Left colon (tissue), 2 donors: Measurements from ENCODE around the gene SLC6A20. TPM values are rescaled to one million over a fixed set of nuclear protein-coding genes. Genes with fewer than 3 reads are reported as not detected.
A peak's percentile ranks its signal among the peaks of the same experiment; 100 is the strongest.

Source experiments
- ATAC-seq: fragments of 200-7000 bp; cut with Tn5 transposase; one replicate; pipeline ENCODE4 v1.9.1; 2020; ENCODE audit warnings: mild to moderate bottlenecking, moderate library complexity
- DNase-seq, 2 donors: peaks; one replicate each; pipeline ENCODE4 v3.0.0-alpha.2; 2020
- intact Hi-C, 2 donors: fragments of 100-400 bp; cut with DNase I in 1 of 2; cut with micrococcal nuclease in 1 of 2; formaldehyde crosslinking; loops; one replicate each; pipeline versions ENCODE4 v1.11.2 to v1.14.0; 2022; cut with DNase I, micrococcal nuclease
- total RNA-seq, 2 donors: library from RNA; stranded (reverse); fragmentation: NEBNext Ultra II Directional; extraction: Animal tissue kit (Norgen Biotek cat#: 25700); gene quantifications; one replicate each; pipeline ENCODE4 v1.2.1, GENCODE V29; 2021
- donor health status: DM: no; HTN: no; CAD: no.
- donor health status: DM: yes; HTN: yes; CAD: no.

SLC6A20 gene
- total RNA-seq, 2 donors from 2014 or later: 2.4 to 11.8 TPM

GRCh38 chr3:45807133-45807532, 10.8 kb upstream of the SLC6A20 start:
- no peak for DNase-seq
- ATAC-seq: no peak
- intact Hi-C loops: no loop called here

- DNase-seq (no peak), ATAC-seq (no peak)
- intact Hi-C loops: no loop called here
Measured at GRCh38 chr3:45806072-45806471, 9.7 kb upstream of the SLC6A20 start.

- ATAC-seq (no peak), DNase-seq (no peak)
- intact Hi-C loops: no loop called here
Measured at GRCh38 chr3:45803252-45803935, 7.1 kb upstream of the SLC6A20 start.

GRCh38 chr3:45802146-45802545, 5.8 kb upstream of the SLC6A20 start:
- ATAC-seq (no peak), DNase-seq (no peak)
- intact Hi-C loops: no loop called here

- intact Hi-C loops: no loop called here
- DNase-seq: peak in 1 of 2 donors; percentile 44
- peak; percentile 74 for ATAC-seq
Measured at GRCh38 chr3:45800611-45801010, 4.3 kb upstream of the SLC6A20 start.

GRCh38 chr3:45799586-45799985, 3.2 kb upstream of the SLC6A20 start:
- ATAC-seq (no peak), DNase-seq (no peak)
- intact Hi-C loops: no loop called here

GRCh38 chr3:45798034-45798433, 1.7 kb upstream of the SLC6A20 start:
- DNase-seq: no peak
- ATAC-seq: no peak
- intact Hi-C loops: no loop called here

GRCh38 chr3:45796902-45797637, 734 bp upstream of the SLC6A20 start:
- intact Hi-C loops: no loop called here
- ATAC-seq: no peak
- no peak for DNase-seq

- DNase-seq (no peak), ATAC-seq (no peak)
- intact Hi-C loops: no loop called here
Measured at GRCh38 chr3:45795509-45795881, 841 bp downstream of the SLC6A20 start.

GRCh38 chr3:45794660-45795059, 1.7 kb downstream of the SLC6A20 start:
- ATAC-seq (no peak), DNase-seq (no peak)
- intact Hi-C loops: no loop called here

GRCh38 chr3:45794177-45794560, 2.2 kb downstream of the SLC6A20 start:
- intact Hi-C loops: no loop called here
- ATAC-seq (no peak), DNase-seq (no peak)

GRCh38 chr3:45793482-45794176, 2.7 kb downstream of the SLC6A20 start:
- no peak for ATAC-seq
- DNase-seq: no peak
- intact Hi-C loops: no loop called here

GRCh38 chr3:45792516-45793172, 3.7 kb downstream of the SLC6A20 start:
- ATAC-seq (no peak), DNase-seq (no peak)
- intact Hi-C loops: no loop called here

- ATAC-seq: no peak
- intact Hi-C loops: no loop called here
- DNase-seq: no peak
Measured at GRCh38 chr3:45792036-45792435, 4.3 kb downstream of the SLC6A20 start.

GRCh38 chr3:45790596-45790995, 5.7 kb downstream of the SLC6A20 start:
- DNase-seq: no peak
- intact Hi-C loops: no loop called here
- ATAC-seq: no peak

- ATAC-seq: no peak
- intact Hi-C loops: no loop called here
Measured at GRCh38 chr3:45789235-45789812, 7.0 kb downstream of the SLC6A20 start.

GRCh38 chr3:45787551-45787950, 8.8 kb downstream of the SLC6A20 start:
- DNase-seq (no peak), ATAC-seq (no peak)
- intact Hi-C loops: no loop called here

More at GRCh38 chr3:45789235-45789812, 7.0 kb downstream of the SLC6A20 start:
- DNase-seq: no peak

- DNase-seq (no peak), ATAC-seq (peak; percentile 24)
- intact Hi-C loops: no loop called here
Measured at GRCh38 chr3:45786801-45787495, 9.4 kb downstream of the SLC6A20 start.
